Nucleus accumbens (tissue), 56 donors: ENCODE measurements around the gene TP53AIP1.

Experiments
- DNase-seq, 56 donors: peaks; one replicate each; lab custom pipeline; 2025; lab: John Stamatoyannopoulos, UW

Gene TP53AIP1

GRCh38 chr11:128908391-128909246 lies 34.1 kb downstream of the TP53AIP1 start:
- peak in 11 of 56 donors; percentile 6 to 38 (median 16) for DNase-seq

DNA sequence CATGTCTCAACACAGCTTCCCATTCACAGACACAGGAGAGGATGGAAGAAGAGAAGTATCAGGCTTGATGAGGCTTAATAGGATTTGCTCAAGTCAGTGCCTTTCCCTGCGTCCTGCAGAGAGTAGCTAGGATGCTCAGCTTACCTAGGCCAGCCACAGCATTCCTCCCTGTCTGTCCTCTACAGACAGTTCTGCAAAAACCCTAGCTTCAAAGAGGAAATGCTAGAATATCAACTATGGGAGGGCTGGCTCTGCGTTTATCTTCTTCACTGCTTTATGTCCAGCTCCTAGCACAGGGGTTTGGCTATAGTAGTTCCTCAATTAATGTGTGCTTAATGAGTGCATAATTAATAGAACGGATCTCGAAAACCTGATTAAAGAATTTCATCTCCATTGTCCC lies 35.1 kb downstream of the TP53AIP1 start:
- no peak for DNase-seq

DNA sequence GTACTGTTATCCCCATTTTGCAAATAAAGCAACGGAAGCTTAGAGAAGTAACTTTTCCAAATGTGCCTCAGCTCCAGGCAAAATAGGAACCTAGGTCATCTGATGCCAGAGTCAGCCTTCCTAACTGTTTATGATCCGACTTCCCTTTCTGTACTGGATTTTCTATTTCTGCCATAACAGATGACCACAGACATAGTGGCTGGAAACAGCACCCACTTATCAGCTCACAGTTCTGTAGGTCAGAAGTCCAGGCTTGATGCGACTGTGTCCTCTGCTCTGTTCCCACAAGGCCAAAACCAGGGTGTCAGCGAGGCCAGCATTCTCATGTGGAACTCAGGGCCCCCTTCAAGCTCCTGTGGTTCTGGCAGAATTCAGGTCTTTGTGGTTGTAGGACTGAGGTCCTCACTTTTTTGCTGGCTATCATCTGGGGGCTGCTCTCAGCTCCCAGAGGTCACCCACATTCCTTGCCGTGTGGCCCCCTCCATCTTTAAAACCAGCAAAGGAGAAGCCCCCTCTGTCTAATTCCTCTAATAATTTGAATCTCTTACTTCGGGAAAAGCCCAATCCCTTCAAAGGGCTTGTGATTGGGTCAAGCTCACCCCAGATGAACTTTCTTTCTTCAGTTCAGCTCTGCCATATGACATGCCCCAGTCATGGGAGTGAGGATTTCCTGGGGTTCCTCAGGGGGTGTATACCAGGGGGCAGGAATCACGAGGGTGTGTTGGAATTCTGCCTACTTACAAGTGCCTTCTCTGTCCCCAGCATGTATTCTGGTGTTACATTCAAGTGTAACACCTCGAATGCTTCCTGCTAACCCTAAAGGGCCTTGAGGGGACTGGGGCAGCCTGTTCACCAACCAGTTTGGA lies 36.3 kb downstream of the TP53AIP1 start:
- peak in 1 of 56 donors; percentile 51 for DNase-seq

DNA sequence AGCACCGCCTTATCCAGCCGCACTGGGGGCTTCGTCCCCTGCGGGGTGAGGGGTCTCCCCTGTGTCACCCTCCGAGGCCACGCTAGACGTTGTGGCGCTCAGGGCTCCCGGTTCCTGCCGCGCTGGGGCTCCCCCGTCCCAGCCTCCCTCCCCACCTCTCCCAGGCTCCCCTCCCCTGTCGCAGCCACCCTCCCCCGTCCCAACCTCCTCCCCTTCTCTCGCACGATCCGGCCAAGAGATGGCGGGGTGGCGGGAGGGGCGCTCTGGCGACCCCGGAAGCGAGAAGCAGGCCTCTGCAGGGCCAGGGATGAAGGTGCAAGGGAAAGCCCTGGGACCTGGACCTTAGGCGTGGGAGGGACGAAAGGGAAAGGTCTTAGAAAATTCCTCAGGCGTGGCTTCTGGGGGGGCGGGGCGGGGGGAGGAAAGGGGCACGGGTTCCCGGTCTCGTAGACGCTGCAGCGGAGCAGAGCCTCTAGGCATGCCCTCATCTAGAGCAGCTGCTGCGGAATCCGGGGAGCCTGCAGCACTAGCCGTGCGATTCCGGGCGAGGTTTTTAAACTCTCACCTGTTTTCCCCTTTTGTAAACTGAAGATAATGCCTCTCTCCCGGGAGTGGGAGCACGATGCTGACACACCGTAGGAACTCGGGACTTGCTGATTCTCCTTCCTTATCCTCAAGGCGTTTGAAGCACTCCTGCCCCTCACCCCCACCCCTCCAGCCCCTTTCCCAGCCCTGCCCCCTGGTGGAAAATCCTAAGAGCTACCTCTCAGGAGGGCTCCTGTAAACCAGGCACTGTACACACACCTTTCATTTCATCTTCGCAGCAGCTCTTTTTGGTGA lies 37.1 kb downstream of the TP53AIP1 start:
- peak in 21 of 56 donors; percentile 18 to 65 (median 40) for DNase-seq

GRCh38 chr11:128904656-128905344 lies 37.9 kb downstream of the TP53AIP1 start:
- DNase-seq, result peak in 23 of 56 donors; percentile 3 to 76 (median 37)

DNA sequence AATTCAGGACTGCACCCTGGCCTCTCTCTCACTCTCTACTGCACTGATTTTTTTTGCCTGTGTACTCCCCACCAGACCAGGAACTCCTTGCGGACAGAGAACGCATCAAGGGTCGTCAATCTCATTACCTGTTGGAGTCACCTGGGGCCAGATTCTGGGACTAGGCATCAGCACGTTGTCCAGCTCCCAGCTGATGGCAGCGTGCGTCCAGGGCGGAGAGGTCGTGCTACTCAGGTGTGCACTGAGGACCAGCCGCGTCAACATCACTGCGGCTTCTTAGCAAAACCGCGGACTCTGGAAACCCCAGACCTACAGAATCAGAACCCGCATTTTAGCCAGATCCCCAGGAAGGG lies 38.4 kb downstream of the TP53AIP1 start:
- peak in 1 of 56 donors; percentile 14 for DNase-seq

DNA sequence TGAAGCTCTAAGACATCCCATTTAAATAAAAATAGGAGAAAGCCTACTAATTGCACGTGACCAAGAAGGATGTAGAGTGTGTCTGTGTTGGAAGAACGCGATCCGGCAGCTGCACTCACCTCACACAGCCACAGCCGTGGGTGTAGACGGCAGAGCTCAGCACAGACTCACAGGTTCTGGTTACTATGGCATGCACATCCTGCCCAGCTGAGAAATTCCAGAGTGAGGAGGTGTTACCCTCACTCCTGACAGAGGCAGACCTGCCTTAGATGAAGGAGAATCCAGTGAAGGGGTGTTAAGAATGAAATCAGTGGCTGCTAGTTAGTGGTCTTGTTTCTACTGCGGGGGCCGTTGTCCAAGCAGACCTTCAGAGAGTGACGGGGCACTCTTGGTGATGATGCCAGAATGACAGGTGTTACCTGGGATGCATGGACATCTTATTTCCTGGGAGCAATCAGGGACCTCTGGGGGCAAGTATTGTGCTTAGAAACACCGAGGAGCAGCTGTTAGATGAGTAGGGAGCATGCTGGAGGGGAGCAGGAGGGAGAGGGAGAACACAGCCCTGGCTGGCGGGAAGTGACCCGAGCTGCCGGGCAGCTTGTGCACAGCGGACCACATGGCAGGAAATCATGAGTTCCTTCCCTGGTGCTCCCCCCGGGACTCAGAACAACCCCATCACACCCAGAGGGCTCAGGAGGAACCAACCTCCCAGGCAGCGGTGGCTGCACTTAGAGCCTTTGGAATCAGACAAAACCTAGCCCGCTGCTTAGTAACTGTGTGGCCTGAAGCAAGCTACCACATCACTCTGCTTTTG lies 39.2 kb downstream of the TP53AIP1 start:
- DNase-seq, result peak in 25 of 56 donors; percentile 6 to 74 (median 34)

DNA sequence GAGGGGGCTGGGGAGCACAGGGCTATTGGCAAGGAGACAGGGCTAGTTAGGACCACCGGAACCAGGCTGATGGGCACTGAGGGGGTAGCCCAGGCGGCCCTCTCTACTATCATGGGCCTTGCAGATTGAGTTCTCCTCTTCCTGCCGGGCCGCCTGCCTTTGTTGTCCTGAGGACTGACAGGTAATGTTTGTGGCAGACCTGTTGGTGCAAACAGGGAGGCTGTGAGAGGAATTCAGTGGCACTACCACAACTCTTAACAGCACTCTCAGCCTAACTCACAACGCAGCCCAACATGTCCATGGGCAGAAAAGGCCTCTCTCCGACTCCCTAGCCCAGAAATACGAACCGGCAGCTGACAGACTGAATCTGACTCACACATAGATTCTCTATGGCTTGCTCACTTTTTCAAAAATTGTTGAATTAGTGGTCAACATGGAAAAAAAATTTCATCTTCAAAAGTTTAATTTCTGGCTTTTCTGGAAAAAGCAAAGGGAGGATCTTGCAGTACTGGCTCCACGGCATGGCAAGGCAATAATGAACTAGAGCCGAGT lies 40.1 kb downstream of the TP53AIP1 start:
- DNase-seq, result no peak

DNA sequence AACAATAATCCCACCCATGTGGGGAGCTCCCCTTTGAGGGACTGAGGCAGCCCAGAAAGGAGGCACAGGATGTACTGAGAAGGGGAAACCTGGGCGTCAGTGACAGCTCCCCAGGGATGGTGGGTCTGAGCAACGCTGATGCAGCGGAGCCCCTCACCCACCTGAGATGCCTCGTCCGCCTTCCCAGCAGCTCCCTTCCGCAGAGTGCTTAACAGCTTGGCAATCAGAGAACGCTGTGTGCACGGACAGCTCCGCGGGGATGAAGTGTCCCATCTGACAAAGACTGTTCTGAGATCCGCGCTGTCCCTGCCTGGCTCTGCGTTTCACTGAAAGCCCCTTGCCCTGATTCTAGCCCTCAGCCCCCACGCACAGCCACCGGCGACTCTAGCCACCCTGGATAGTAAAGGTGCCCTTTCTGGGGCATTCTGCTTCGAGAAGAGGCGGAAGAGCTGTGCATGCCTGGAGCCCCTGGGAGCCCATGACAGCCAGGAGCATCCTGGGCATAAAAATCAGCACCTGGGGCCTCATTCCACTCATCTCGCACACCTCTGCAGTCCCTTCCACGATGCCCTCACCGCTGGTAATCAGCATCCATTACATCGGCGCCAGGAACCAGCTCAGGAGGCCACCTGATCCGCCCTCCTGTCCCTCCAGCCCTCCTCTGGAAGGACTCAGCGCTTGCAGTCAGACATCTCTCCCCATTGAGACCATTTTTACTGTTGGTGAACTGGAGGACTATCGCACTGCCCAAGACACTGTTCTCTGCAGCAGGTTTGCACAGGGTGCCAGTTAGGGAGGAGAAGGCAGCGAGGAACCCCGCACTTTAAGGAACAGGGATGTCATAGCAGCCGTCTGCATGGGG lies 40.8 kb downstream of the TP53AIP1 start:
- no peak for DNase-seq

DNA sequence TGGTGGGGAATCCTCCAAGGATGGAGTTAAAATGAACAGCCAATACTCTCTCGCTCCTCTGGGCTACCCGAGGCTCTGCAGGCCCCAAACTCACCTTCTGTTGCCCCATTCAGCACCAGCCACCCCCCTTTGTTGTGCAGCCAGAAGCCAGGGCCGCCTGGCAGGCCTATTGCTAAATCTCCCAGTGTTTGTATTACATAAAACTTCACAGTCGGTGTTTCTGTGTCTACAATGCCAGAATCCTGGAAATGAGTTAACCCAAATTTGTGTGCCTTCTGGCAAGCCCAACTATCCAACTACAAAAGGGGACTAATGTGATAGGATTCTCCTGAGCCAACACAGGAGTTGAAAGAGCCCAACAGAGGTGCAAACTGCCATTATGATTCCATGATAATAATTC lies 42.2 kb downstream of the TP53AIP1 start:
- DNase-seq, result no peak

DNA sequence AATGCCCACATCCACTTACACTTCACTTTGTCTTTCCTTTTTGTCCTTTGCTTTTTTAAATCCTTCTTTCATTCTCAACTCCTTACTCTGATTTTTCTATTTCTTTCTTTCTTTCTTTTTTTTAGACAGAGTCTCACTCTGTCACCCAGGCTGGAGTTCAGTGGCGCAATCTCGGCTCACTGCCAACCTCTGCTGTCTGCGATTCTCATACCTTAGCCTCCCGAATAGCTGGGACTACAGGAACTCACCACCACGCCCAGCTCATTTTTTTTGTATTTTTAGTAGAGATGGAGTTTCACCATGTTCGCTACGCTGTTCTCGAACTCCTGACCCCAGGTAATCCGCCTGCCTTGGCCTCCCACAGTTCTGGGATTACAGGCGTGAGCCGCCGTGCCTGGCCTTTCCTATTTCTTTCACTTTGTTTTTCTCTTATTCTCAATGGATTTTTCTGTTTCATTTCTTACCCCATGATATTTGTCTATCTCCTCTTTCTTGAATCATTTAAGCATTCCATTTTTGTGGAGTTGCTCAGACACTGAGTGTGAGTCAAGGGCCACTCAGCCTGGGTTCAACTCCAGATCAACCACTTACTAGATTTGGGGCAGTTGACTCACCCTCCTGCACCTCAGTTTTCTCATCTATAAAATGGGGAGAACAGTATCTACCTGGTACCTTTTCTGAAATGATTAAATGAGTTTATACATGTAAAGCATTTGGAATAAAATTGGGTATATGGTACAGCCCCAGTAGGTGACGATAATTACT lies 43.9 kb downstream of the TP53AIP1 start:
- DNase-seq, result no peak

DNA sequence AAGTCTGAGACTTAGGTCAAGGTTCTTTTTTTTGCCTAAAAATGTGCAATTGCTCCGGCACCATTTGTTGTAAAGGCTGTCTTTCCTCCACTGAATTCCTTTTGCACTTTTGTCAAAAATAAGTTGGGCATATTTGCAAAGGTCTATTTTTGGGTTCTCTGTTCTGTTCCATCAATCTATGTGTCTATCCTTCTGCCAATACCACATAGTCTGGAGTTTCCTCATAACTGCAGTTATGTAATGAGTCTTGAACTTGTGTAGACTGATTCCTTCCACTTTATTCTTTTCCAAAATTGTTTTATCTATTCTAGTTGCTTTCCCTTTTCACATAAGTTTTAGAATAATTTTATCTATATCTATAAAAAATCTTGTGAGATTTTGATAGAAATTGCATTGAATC lies 44.8 kb downstream of the TP53AIP1 start:
- DNase-seq, result no peak

DNA sequence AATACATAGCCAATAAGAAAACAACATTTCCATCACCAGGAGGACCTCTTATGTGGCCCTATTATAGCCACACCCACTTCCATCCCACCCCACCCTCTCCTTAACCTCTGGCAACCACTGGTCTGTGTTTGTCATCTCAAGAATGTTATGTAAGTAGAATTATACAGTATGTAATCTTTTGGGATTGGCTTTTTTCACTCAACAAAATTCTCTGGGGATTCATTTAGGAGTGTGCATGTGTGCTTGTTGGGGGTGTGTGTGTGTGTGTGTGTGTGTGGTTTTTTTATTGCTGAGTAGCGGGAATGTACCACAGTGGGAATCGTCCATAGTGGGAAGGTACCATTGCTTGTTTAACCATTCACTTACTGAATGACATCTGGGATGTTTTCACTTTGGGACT lies 46.3 kb downstream of the TP53AIP1 start:
- no peak for DNase-seq

DNA sequence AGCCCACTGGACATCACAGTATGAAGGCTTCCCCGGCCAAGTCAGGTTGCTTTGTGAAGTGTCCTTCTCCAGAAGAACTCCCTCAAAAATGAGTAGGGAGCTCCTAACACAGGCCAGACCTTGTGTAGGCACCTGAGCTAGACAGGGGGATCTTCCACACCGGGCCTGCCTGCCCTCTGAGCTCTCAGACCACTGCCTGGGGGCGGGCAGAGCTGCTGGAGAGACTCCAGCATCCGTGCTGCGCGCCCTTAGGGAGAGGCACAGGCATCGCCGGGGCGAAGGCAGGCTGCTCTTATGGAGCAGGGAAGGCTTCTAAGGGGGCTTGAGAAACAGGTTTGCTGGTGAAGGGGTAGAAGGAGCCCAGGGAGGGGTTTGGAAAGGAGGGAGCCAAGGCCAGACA lies 47.1 kb downstream of the TP53AIP1 start:
- DNase-seq, result no peak

DNA sequence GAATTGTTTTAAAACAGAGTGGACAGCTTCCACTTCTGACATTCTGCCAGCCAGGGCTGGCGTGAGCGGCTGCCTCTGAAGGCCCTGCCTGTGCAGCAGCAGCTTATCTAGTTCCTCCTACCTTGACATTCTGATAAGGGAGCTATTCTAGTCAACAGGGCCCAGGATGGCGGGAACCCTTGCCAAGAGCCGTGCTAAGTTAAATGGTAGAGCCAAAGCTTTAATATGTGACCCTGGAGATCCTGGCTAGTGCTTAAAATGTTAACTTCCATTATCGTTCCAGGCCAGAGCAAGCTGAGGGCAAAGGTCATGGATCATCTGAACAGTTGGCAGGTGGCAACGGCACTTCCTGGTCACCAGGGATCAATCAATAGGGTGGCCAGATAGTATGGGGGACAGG lies 48.0 kb downstream of the TP53AIP1 start:
- no peak for DNase-seq

GRCh38 chr11:128894286-128894681 lies 48.4 kb downstream of the TP53AIP1 start:
- DNase-seq, result no peak
